ENCODE results near the gene ZNF672. TPM values are rescaled to one million over a fixed set of nuclear protein-coding genes. Genes with fewer than 3 reads are reported as not detected.
"Not testable (repeated sequence)": the region's sequence is repeated elsewhere in the genome, so short reads cannot be mapped to it uniquely, and the experiment has no call there.

ZNF672 gene
- total RNA-seq, 1 experiment from 2014 or later: 22.2 TPM

GRCh38 chr1:248822148-248823032 lies 15.6 kb upstream of the ZNF672 start:
- no peaks in the 10 kb centered on the region for H3K27me3 ChIP-seq
- no peaks in the 10 kb centered on the region for H3K9me3 ChIP-seq
- H3K36me3 ChIP-seq: peaks cover 60% of the 10 kb centered on the region
- no peak for DNase-seq
- H3K4me3 ChIP-seq: no peak overlapping the region; the same call in 1 of the 2 replicates

- peak; percentile 69 for DNase-seq
- Histone ChIP-seq H3K4me3 (peak overlapping the region; percentile 20), H3K9me3 (no peaks in the 10 kb centered on the region), H3K27me3 (no peaks in the 10 kb centered on the region), H3K36me3 (peaks cover 50% of the 10 kb centered on the region)
Observed at GRCh38 chr1:248823517-248824001, 14.5 kb upstream of the ZNF672 start.

- Histone ChIP-seq H3K27me3 (no peaks in the 10 kb centered on the region), H3K4me3 (peak overlapping the region; percentile 87; the same call in 1 of the 2 replicates), H3K36me3 (peaks cover 42% of the 10 kb centered on the region), H3K9me3 (no peaks in the 10 kb centered on the region)
- no peak for DNase-seq
Observed at GRCh38 chr1:248824301-248824700, 13.7 kb upstream of the ZNF672 start.

DNA sequence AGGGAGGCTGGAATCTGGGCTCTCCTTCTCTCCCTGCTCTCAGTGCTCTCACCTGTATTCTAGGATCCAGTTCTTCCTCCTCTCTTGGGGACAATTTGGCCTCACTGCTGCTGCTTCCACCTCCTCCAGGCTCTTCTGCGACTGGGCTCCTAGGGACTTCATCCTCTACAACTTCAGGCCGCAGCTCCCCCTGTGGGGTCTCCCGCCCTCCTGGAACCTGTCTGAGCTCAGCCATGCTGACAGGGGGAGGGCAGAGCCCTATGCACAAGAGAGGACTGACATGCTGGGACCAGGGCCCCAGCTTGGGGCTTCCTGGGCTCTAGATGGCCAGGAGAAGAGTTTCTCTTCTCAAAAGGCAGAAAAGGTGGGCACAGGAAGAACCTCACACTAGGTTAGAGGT lies 13.3 kb upstream of the ZNF672 start:
- H3K4me3 ChIP-seq: peak overlapping the region; percentile 87

DNA sequence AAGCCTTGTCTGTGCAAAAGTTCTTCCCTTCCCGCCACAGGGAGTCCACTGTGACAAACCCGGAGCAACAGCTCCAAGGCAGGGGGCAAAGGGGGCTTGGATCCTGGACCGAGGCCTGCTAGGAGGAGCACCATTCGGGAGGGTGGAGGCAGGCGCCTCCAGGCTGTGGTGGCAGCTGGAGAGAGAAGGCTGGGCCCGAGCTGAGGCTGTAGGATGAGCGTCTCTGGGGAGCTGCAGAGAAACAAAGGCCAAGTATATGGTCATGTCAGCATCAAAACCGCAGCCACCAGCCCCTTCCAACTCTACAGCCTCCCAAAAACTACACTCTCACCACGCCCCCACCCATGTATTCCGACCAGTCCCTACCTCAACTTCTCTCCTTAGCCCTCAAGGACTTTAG lies 12.9 kb upstream of the ZNF672 start:
- no peaks in the 10 kb centered on the region for H3K9me3 ChIP-seq
- no peak for DNase-seq
- H3K27me3 ChIP-seq: no peaks in the 10 kb centered on the region
- peaks cover 39% of the 10 kb centered on the region for H3K36me3 ChIP-seq
- peak overlapping the region; percentile 87 for H3K4me3 ChIP-seq

More for the DNA sequence above, 13.3 kb upstream of the ZNF672 start:
- Histone ChIP-seq H3K27me3 (no peaks in the 10 kb centered on the region), H3K36me3 (peaks cover 42% of the 10 kb centered on the region), H3K9me3 (no peaks in the 10 kb centered on the region)
- no peak for DNase-seq

DNA sequence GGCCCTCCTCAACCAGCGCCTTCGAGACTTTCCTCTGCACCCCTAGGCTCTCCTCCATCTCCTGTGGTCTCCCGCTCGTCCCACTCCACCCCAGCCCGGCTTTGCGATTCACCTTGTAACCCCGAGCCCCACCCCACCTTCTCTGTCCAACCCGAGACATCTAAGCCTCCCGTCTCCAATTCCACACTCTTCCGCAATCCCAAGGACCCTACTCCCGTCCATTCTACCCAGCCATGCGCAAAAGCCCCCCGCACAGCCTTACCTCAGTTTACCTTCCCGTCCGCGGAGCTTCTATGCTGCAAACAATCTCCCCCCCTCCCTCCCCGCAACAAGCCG lies 12.5 kb upstream of the ZNF672 start:
- no peak for DNase-seq
- Histone ChIP-seq H3K9me3 (no peaks in the 10 kb centered on the region), H3K27me3 (no peaks in the 10 kb centered on the region), H3K4me3 (peak overlapping the region; percentile 87), H3K36me3 (peaks cover 35% of the 10 kb centered on the region)

DNA sequence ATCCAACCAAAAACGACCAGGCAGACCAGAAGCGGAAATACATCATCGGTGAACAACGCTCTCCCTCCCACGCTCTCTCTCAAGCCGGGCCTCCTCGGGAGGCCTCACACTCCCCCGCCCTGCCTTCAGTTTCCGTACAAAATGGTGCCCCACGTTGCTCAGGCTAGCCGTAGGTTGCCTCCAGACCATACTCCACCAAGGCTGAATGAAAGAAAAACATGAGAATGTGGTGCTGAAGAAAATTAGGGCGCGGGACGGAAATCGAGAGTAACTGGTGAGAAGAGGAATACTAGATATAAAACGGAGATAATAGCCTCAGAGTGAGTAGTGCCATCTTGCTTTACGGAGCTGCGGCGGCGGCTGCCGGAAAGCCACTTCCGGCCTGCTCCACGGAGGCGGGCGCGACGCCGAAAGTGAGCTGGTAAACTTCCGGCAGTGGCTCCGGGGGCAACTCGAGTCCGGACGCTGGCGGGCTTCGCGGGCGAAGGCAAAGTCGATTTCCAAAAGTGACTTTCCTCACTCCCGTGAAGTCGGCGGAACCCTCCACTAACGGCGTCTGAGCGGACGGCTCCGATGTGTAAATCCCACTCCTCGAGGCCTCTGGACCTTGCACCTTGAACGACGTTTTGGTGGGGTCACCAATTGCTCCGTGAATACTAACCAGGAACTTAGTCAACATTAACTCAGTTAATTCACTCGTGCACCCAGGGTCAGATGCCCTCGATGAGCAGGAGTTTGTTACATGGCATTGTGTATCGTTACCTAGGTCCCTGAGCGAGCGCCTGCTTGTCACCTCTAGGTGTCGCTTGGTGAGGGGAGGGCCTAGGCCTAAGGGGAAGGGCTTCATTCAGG lies 11.9 kb upstream of the ZNF672 start, which contains the start of gene SH3BP5L:
Gene SH3BP5L, minus strand, starts transcription at position 7 of the 852 bp plus-strand sequence. CDS start 980 bp downstream, outside the sequence.
- Histone ChIP-seq H3K4me3 (peak within 1 kb of the TSS; percentile 87), H3K9me3 (no peaks in the 10 kb centered on the region), H3K36me3 (peaks cover 30% of the 10 kb centered on the region), H3K27me3 (no peaks in the 10 kb centered on the region)
- DNase-seq: peak; percentile 96

GRCh38 chr1:248828845-248829244 lies 9.2 kb upstream of the ZNF672 start:
- Histone ChIP-seq H3K9me3 (no peaks in the 10 kb centered on the region), H3K4me3 (no peak overlapping the region), H3K36me3 (peaks cover 12% of the 10 kb centered on the region), H3K27me3 (no peaks in the 10 kb centered on the region)
- peak; percentile 31 for DNase-seq

- H3K27me3 ChIP-seq, H3K4me3 ChIP-seq, H3K36me3 ChIP-seq, H3K9me3 ChIP-seq, DNase-seq: not testable (repeated sequence)
Observed at GRCh38 chr1:248830718-248831017, 7.4 kb upstream of the ZNF672 start.

DNA sequence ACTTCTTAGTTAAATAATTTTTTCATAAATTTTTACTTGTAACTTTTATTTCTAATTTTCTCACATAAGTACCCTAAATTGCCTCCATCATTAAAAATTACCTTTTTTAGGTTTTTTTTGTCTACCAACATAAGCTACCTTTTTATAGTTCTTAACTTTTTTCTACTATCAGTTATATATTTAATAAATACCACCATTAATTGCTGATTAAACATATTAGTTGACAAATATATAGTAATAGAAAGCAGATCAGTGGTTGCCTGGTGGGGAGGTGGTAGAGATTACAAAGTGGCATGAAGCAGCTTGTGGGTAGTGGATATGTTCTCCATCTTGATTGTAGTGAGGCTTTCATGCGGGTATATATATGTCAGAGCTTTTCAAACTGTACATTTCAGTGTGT lies 6.2 kb upstream of the ZNF672 start:
- Histone ChIP-seq H3K4me3 (no peak overlapping the region), H3K36me3 (no peaks in the 10 kb centered on the region), H3K27me3 (no peaks in the 10 kb centered on the region), H3K9me3 (no peaks in the 10 kb centered on the region)
- DNase-seq: no peak

DNA sequence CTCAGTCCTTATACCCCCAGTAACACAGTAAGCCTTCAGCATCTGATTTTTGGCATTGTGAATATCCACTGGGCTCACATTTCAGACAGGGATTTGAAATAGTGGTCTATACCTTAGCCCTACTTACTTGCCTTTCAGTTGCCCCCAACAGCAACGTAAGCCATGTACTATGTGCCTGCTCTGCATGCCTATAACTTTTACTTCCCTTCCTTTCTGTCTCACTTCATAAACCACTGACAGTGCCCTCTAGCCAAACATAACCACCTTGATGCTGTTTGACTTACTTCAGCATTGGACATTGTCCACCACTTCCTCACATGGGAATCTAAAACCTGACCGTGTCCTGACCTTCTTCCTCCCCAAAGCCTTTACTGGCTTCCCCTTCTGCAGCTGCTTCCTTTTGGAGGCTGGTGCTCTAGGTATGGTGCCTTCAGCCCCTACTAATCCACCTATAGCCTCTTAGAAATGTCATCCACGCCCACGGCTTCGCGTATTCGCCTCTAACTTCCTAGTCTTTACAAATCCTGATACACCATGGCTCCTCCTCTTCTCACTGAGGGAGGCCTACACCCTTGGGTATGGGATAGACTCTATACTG lies 3.6 kb upstream of the ZNF672 start:
- no peaks in the 10 kb centered on the region for H3K36me3 ChIP-seq
- H3K9me3 ChIP-seq: no peaks in the 10 kb centered on the region
- DNase-seq: no peak
- no peaks in the 10 kb centered on the region for H3K27me3 ChIP-seq
- no peak overlapping the region for H3K4me3 ChIP-seq

GRCh38 chr1:248837045-248837780 lies 811 bp upstream of the ZNF672 start:
- no peak for DNase-seq
- Histone ChIP-seq H3K27me3 (no peaks in the 10 kb centered on the region), H3K9me3 (no peaks in the 10 kb centered on the region), H3K36me3 (peaks cover 2% of the 10 kb centered on the region; the same call in 1 of the 2 replicates), H3K4me3 (peak overlapping the region; percentile 96)

GRCh38 chr1:248838357-248839167 lies 538 bp downstream of the ZNF672 start:
- Histone ChIP-seq H3K4me3 (peak overlapping the region; percentile 96), H3K9me3 (no peaks in the 10 kb centered on the region), H3K36me3 (peaks cover 10% of the 10 kb centered on the region), H3K27me3 (no peaks in the 10 kb centered on the region)
- DNase-seq: peak; percentile 89

DNA sequence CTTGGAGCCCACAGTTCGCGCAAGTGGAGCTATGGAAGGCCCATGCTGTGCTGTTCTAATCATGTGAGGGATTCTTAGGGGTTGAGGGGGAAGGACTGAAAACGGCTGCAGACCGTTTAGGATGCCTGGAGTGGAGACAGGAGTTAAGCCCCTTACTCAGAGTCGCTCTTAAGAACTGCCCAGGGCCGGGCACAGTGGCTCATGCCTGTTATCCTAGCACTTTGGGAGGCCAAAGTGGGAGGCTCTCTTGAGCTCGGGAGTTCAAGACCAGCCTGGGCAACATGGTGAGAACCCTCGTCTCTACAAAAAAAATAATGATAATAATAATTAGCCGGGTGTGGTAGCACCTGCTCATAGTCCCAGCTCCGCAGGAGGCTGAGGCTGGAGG lies 1.1 kb downstream of the ZNF672 start:
- peak overlapping the region; percentile 96 for H3K4me3 ChIP-seq
- H3K9me3 ChIP-seq: no peaks in the 10 kb centered on the region
- DNase-seq: no peak
- peaks cover 10% of the 10 kb centered on the region for H3K36me3 ChIP-seq
- no peaks in the 10 kb centered on the region for H3K27me3 ChIP-seq

- H3K27me3 ChIP-seq: no peaks in the 10 kb centered on the region
- H3K36me3 ChIP-seq: peaks cover 21% of the 10 kb centered on the region
- H3K9me3 ChIP-seq: no peaks in the 10 kb centered on the region
- no peak for DNase-seq
- H3K4me3 ChIP-seq: no peak overlapping the region
Observed at GRCh38 chr1:248840946-248841345, 2.9 kb downstream of the ZNF672 start.

Data from MG63 (cell line).